Measurements from ENCODE around the gene LONP2.
"Not testable (repeated sequence)": the region's sequence is repeated elsewhere in the genome, so short reads cannot be mapped to it uniquely, and the experiment has no call there.

LONP2 gene

DNA sequence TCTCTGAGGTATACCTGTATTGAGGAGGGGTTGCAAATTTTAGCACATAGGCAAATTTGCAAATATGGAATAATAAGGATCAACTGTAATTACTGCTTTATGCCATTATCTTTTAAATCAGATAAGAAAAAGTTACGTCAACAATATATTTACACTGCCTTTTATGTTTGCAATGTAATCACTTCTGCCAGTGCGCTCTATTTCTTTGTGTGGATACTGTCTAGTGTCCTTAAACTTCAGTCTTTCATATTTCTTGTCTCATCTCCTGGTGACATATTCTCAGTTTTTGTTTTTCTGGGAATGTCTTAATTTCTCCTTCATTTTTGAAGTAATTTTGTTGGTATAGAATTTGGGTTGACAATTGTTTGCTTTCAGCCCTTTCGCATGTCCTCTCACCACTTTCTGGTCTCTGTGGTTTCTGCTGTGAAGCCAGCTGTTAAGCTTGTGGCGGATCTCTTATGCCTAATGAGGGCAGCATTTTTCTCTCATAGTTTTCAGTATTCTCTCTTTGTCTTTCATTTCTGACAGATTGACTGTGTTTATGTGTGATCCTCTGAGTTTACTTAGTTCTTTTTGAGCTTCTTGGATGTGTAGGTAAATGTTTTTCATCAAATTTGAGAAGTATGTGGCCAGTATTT lies 40.8 kb downstream of the LONP2 start:
- no peak for DNase-seq (ENCODE audit: low read depth in 4 of 4, low spot score in 1 of 4)

DNA sequence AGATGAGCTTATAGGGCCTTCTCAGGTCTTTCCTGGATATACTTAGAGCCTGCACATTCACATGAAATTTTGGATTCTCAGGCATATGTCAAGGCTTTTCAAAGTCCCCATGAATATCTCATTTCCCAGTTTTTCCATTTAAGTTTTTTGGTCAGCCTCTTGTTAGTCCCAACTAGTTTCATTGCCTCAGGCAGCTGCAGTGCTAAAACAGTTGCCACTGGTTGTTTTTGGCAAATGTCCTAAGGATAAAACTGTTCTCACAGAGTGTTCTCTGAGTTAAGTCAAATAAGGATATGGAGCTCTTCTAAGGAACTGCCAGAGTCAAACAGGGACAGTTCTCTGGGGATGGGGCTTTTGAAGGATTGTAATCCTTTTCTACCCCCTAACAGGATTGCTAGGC lies 43.1 kb downstream of the LONP2 start:
- DNase-seq (ENCODE audit: low read depth in 4 of 4, low spot score in 1 of 4) = no peak

DNA sequence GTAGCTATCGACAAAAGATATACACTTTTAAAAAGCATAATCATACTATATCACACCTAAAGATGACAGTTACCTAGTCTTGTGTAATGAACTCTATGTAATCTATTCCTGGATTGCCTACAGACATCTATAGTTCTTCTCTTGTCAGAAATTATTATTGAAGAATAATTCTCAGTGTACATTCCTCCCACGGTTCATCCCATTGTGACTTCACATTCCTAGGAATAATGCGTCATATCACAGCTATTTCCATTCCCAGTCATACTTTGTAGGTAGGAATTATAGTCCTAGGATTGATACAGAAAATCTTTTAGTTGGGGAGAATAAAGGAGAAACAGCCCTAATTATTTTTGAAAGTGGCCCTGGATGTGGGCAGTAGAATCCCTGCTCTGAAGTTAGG lies 47.2 kb downstream of the LONP2 start:
- no peak for DNase-seq (ENCODE audit: low read depth in 4 of 4, low spot score in 1 of 4)

DNA sequence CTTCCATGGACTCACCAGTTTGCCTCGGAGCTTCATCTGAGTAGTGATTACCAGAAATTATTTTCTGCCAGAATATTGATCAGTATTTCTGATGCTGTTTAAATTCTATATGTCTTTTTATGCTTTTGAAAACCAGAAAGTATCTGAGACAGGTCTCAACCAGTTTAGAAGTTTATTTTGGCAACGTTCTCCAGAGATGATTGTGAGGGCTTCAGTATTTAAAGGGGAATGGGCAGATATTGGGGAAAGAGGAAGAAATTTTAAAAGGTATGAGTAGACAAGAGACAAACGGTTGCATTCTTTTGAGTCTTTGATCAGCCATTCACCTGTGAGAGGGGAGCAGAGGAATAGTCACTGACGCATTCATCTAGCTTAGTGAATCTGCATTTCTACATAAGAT lies 47.7 kb downstream of the LONP2 start:
- DNase-seq (ENCODE audit: low read depth in 4 of 4, low spot score in 1 of 4) = no peak

DNA sequence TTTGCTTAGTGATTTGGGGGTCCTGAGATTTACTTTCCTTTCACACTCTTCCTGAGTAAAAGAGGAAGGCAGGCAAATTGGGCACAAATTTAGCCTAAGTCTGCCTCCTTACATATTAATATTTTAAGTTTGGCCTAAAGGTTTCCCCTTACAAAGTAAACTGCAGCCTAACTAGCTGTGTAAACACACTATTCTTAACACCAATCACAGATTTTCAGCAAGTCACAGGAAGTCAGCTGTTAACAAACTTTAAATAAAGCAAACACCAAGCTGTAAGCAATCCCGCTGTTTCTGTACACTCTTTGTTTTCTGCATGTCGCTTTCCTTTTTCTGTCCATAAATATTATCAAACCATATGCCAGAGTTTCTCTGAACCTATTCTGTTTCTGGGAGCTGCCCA lies 48.4 kb downstream of the LONP2 start:
- DNase-seq (ENCODE audit: low read depth in 4 of 4, low spot score in 1 of 4) = no peak

GRCh38 chr16:48294724-48295123 lies 50.6 kb downstream of the LONP2 start:
- DNase-seq (ENCODE audit: low read depth in 4 of 4, low spot score in 1 of 4) = no peak

DNA sequence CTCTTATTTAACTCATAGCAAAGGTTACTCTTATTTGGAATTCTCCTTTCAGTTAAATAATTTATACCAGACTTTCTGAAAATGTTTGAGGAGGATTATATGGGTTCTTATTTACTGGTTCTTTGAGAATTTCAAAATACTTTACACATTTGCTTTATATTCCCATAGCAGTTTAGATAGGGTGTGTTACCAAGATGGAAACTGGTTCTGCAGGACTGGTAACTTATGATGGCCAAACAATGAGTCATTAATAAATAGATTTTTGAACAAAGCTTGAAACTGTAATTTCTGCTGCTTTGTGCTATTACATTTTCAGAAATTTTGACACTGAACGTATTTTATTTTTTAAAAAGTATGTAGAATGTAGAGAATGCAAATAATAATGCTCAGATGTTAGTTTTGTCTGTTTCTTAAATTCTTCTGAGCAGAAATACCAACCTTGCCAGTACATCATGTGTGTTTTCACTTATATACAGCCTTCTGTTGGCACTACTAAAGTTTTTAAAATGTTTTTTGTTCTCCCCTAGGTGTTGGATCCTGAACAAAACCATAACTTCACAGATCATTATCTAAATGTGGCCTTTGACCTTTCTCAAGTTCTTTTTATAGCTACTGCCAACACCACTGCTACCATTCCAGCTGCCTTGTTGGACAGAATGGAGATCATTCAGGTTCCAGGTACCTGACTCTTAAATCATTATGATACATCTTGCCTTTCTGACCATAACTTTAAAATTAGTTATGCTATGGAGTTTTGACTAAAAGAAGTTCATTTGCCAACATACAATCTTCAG lies 51.6 kb downstream of the LONP2 start:
- DNase-seq (ENCODE audit: low read depth in 4 of 4, low spot score in 1 of 4) = no peak

GRCh38 chr16:48299471-48299870 lies 55.4 kb downstream of the LONP2 start:
- no peak for DNase-seq (ENCODE audit: low read depth in 4 of 4, low spot score in 1 of 4)

DNA sequence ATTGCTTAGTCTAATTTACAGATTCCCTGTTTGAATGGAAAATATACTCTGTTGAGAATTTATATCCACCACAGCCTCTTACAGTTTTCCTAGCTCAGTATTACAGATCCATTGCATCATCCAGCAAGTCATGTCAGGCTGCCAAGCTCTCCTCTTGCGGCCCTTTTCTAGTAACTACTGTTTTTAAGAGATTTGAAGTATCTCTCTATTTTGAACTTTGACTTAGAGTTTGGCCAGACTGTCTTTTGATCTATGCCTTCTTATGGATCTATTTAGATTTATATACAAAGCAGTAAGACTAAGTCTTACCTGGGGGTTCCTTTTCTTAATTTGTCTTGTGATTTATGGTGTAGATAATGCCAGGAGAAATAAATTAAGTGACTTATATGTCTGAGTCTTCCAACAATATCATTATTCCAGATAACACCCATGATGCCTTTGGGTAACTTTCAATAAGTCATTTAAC lies 56.3 kb downstream of the LONP2 start:
- no peak for DNase-seq (ENCODE audit: low read depth in 4 of 4, low spot score in 1 of 4)

DNA sequence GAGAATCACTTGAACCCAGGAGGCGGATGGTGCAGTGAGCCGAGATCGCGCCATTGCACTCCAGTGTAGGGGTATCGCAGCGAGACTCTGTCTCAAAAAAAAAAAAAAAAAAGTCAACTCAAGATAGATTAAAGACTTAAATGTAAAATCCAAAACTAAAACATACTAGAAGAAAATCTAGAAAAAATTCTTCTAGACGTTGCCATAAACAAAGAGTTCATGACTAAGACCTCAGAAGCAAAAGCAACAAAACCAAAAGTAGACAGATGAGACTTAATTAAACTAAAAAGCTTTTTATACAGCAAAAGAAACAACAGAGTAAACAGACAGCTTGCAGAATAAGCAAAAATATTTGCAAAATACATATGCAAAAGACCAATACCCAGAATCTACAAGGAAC lies 64.4 kb downstream of the LONP2 start:
- DNase-seq (ENCODE audit: low read depth in 4 of 4, low spot score in 1 of 4) = no peak

DNA sequence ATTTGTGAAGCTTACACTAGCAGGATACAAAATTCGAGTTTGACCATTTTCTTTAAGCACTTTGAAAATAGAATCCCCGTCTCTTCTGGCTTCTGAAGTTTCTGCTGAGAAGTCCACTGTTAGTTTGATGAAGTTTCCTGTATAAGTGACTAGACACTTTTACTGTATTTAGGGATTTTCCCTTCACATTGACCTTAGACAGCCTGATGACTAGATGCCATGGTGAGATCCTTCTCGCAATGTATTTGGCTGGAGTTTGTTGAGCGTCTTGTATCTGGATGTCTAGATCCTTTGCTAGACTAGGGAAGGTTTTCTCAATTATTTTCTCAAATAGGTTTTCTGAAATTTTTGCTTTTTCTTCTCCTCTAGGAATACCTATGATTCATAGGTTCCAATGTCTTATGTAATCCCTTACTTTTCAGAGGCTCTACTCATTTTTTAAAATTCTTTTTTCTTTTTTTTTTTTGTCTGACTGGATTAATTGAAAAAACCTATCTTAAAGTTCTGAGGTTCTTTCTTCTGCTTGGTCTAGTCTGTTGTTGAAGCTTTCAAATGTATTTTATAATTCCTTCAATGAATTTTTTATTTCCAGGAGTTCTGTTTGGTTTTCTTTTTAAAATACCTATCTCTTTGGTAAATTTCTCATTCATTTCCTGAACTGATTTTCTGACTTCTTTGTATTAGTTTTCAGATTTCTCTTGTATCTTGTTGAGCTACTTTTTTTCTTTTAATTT lies 67.0 kb downstream of the LONP2 start:
- DNase-seq (ENCODE audit: low read depth in 4 of 4, low spot score in 1 of 4) = no peak

DNA sequence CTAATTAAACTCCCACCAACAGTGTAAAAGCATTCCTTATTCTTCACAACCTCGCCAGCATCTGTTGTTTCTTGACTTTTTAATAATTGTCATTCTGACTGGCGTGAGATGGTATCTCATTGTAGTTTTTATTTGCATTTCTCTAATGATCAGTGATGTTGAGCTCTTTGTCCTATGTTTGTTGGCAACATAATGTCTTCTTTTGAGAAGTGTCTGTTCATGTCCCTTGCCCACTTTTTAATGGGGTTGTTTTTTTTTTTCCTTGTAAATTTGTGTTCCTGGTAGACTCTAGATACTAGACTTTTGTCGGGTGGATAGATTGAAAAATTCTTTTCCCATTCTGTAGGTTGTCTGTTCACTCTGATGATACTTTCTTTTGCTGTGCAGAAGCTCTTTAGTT lies 69.8 kb downstream of the LONP2 start:
- not testable (repeated sequence) for DNase-seq (ENCODE audit: low read depth in 4 of 4, low spot score in 1 of 4)

DNA sequence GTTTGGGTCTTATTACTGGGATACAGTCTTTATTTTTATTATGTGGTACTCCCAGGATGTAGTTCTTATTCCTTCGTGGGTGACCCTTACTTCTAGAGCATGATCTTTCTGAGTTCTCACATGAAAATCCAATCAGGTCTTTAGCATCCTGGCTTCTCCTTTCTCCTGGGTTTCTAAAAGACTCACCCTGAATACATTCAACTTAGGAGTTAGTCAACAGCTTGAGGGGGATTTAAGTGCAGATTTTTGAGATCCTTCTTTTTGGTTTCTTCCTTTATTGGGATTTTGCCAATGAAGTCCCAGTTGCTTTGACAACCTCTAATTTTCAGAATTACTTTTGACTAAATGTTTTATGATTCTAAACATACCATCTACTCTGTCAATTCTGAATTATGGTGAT lies 72.9 kb downstream of the LONP2 start:
- no peak for DNase-seq (ENCODE audit: low read depth in 4 of 4, low spot score in 1 of 4)

- no peak for DNase-seq (ENCODE audit: low read depth in 4 of 4, low spot score in 1 of 4)
Observed at GRCh38 chr16:48317614-48318315, 73.7 kb downstream of the LONP2 start.

- DNase-seq (ENCODE audit: low read depth in 4 of 4, low spot score in 1 of 4) = no peak
Observed at GRCh38 chr16:48318630-48319029, 74.5 kb downstream of the LONP2 start.

DNA sequence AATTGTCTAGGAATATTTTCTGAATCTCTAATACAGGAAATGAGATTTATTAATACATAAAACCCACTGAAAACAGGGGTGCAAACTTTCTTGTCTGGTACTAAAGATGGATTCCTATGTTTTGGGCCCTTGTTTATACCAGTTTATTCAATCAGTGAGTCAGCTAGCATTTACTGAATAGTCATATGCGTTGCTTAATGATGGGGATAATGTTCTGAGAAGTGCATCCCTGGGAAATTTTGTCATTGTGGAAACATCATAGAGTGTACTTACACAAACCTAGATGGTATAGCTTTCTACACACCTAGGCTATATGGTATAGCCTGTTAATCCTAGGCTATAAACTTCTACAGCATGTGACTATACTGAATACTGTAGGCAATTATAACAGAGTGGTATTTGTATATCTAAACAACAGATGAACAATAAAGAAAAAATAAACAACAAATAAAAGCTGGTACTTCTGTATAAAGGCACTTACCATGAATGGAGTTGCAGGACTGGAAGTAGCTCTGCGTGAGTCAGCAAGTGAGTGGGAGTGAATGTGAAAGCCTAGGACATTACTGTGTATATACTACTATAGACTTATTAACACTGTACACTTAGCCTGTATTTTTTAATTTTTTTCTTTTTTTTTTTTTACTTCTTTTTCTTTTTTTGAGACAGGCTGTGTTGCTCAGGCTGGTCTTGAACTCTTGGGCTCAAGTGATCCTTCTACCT lies 77.4 kb downstream of the LONP2 start:
- DNase-seq (ENCODE audit: low read depth in 4 of 4, low spot score in 1 of 4) = no peak

- DNase-seq (ENCODE audit: low read depth in 4 of 4, low spot score in 1 of 4) = no peak
Observed at GRCh38 chr16:48323783-48324775, 80.0 kb downstream of the LONP2 start.

GRCh38 chr16:48326915-48327314 lies 82.8 kb downstream of the LONP2 start:
- DNase-seq (ENCODE audit: low read depth in 4 of 4, low spot score in 1 of 4) = no peak

DNA sequence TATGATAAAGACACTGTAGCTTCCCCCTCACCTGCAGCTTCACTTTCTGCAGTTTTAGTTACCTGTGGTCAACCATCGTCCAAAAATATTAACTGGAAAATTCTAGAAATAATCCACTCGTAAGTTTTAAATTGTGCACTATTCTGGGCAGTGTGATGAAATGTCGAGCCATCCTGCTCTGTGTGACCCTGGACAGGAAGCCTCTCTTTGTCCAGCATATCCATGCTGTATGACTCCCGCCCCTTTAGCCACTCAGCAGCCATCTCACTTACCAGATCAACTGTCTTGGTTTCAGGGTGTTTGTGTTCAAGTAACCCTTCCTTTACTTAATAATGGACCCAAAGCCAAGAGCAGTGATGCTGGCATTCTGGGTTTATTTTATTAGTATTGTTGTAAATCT lies 85.0 kb downstream of the LONP2 start:
- no peak for DNase-seq (ENCODE audit: low read depth in 4 of 4, low spot score in 1 of 4)

Data from stimulated activated CD4-positive, alpha-beta T cell treated with anti-CD3 and anti-CD28 coated beads, Interleukin-1b, Interleukin-23, amount 100 ng/mL, for 24 hours (primary cell).